Liver (tissue), 9 donors: ENCODE data around the gene WDR20. TPM values are rescaled to one million over a fixed set of nuclear protein-coding genes. Genes with fewer than 3 reads are reported as not detected.

ENCODE experiments used
- DNase-seq: peaks from one replicate; pipeline ENCODE4 v3.0.0-alpha.2; 2017; ENCODE audit warnings: low spot score
- H3K27ac ChIP-seq, 2 donors: one replicate each; pipeline ENCODE4 v1.7.0; 2013; ENCODE audit warnings: inconsistent platforms in 2 of 2, low read length in 2 of 2, control low read depth in 1 of 2, low read depth in 1 of 2, mild to moderate bottlenecking in 1 of 2
- H3K27me3 ChIP-seq, 4 donors: one replicate each; pipeline versions ENCODE4 v1.6.1 to v1.7.0; 2013; ENCODE audit warnings: low read length in 3 of 4, inconsistent platforms in 1 of 4, mild to moderate bottlenecking in 1 of 4, moderate library complexity in 1 of 4; ENCODE audit not compliant: control insufficient read depth in 4 of 4, insufficient read depth in 4 of 4
- H3K36me3 ChIP-seq, 4 donors: one replicate each; pipeline versions ENCODE4 v1.6.1 to v1.7.0; 2013; ENCODE audit warnings: low read length in 3 of 4, mild to moderate bottlenecking in 3 of 4, low read depth in 1 of 4, moderate library complexity in 1 of 4; ENCODE audit not compliant: control insufficient read depth in 4 of 4, insufficient read depth in 3 of 4
- H3K4me1 ChIP-seq, 4 donors: one replicate each; pipeline versions ENCODE4 v1.6.1 to v1.7.0; 2013; ENCODE audit warnings: low read length in 3 of 4, mild to moderate bottlenecking in 3 of 4, moderate library complexity in 1 of 4; ENCODE audit not compliant: control insufficient read depth in 4 of 4, insufficient read depth in 4 of 4
- H3K4me3 ChIP-seq, 3 donors: one replicate each; pipeline versions ENCODE4 v1.6.1 to v1.7.0; 2013; ENCODE audit warnings: low read length in 3 of 3, control low read depth in 1 of 3, low read depth in 1 of 3, mild to moderate bottlenecking in 1 of 3
- H3K9ac ChIP-seq, 2 donors: one replicate each; pipeline ENCODE4 v1.7.0; 2013; ENCODE audit warnings: low read length in 2 of 2, mild to moderate bottlenecking in 2 of 2, moderate library complexity in 2 of 2, control low read depth in 1 of 2, low read depth in 1 of 2
- H3K9me3 ChIP-seq, 4 donors: one replicate each; pipeline versions ENCODE4 v1.6.1 to v1.7.0; 2013; ENCODE audit warnings: low read length in 3 of 4; ENCODE audit not compliant: control insufficient read depth in 4 of 4
- GABPA ChIP-seq, 2 donors: IDR thresholded peaks in 1 of 2; conservative IDR thresholded peaks in 1 of 2; 2 replicates each; pipeline ENCODE4 v1.6.1; 2016; ENCODE audit warnings: antibody characterized with exemption in 2 of 2, mild to moderate bottlenecking in 1 of 2, moderate library complexity in 1 of 2
- HNF4A ChIP-seq, 2 donors: conservative IDR thresholded peaks; 2 replicates each; pipeline ENCODE4 v1.6.1; 2016; ENCODE audit warnings: antibody characterized with exemption in 2 of 2, mild to moderate bottlenecking in 2 of 2
- HNF4G ChIP-seq: IDR thresholded peaks from 2 replicates; pipeline ENCODE4 v1.6.1; 2016; ENCODE audit warnings: antibody characterized with exemption
- NR2F2 ChIP-seq: IDR thresholded peaks from 2 replicates; pipeline ENCODE4 v1.6.1; 2016; ENCODE audit warnings: antibody characterized with exemption
- SP1 ChIP-seq: IDR thresholded peaks from 2 replicates; pipeline ENCODE4 v1.6.1; 2018; ENCODE audit warnings: antibody characterized with exemption, mild to moderate bottlenecking
- YY1 ChIP-seq: IDR thresholded peaks from 2 replicates; pipeline ENCODE4 v1.6.1; 2016; ENCODE audit warnings: antibody characterized with exemption, mild to moderate bottlenecking
- WGBS: extraction: QIAGEN DNeasy Blood & Tissue Kit; methylation state at CpG from one replicate; pipeline ENCODE4 v1.1.7; 2013; 5-methylcytosine and 5-hydroxymethylcytosine counted together
- polyA plus RNA-seq, 2 donors: library from polyadenylated mRNA; stranded (reverse) in 1 of 2; unstranded in 1 of 2; fragments of 200-250 nt in 1 of 2; fragments of >200 nt in 1 of 2; fragmentation: Nextera tagmentation in 1 of 2; extraction: Ambion mirVana in 1 of 2; gene quantifications; one replicate each; pipeline versions ENCODE4 v1.2.1 to v1.2.3, GENCODE V29; 2013 to 2015
- total RNA-seq, 2 donors: library from RNA; depleted of rRNA; stranded (reverse); fragments of >200 nt; gene quantifications; one replicate each; pipeline ENCODE4 v1.2.3, GENCODE V29; 2014
- TF ChIP-seq, protein P1 (sequence below): fragments of 150-350 bp; IDR thresholded peaks from 2 replicates; pipeline ENCODE4 v1.5.1; 2017; ENCODE audit warnings: improper control_type of control experiment, low read depth, low read length; ENCODE audit not compliant: missing input control
- TF ChIP-seq, protein P2 (sequence below): IDR thresholded peaks from 2 replicates; pipeline ENCODE4 v1.6.1; 2016; ENCODE audit warnings: antibody characterized with exemption
- TF ChIP-seq, protein P3 (sequence below): IDR thresholded peaks from 2 replicates; pipeline ENCODE4 v1.6.1; 2016; ENCODE audit warnings: antibody characterized with exemption
- donor health status: healthy.
- donor health status: healthy.
- donor health status: healthy.
- donor health status: healthy.
- donor health status: healthy.

The WDR20 gene
- total and polyA plus RNA-seq, 4 donors: 6.5 to 18.5 (median 11.0) TPM

DNA sequence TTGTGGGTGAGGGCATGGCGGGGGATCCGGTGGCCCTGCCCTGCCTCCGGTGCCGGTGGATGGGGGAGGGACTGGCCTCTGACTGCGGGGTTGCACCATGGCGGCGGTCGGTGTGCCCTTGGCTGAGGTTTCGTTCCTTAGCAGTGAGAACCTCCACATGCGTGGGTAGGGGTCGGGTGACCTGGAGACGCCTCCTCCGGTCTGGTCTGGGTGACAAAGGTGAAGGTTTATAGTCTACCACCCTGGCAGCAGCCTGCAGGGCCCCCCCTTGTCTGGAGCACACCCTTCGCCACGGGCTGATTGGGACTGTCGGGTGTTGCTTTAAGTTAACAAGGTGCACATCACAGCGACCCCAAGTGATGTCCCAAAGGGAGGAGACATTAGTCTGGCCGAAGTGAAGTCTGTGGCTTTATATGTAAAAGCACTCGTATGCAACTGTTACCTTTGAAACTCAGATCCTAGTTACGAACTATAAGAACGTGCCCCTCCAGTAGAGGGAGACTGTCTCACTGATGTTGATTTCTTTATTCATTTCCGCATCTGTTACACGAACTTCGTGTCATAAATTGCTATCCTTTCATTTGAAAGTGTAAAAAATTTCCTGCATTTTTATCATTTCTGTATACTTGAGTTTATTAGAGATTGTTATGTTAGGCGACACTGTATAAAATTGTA is 74.4 kb downstream of the WDR20 start (continued):
- TF ChIP-seq, protein P1, sequence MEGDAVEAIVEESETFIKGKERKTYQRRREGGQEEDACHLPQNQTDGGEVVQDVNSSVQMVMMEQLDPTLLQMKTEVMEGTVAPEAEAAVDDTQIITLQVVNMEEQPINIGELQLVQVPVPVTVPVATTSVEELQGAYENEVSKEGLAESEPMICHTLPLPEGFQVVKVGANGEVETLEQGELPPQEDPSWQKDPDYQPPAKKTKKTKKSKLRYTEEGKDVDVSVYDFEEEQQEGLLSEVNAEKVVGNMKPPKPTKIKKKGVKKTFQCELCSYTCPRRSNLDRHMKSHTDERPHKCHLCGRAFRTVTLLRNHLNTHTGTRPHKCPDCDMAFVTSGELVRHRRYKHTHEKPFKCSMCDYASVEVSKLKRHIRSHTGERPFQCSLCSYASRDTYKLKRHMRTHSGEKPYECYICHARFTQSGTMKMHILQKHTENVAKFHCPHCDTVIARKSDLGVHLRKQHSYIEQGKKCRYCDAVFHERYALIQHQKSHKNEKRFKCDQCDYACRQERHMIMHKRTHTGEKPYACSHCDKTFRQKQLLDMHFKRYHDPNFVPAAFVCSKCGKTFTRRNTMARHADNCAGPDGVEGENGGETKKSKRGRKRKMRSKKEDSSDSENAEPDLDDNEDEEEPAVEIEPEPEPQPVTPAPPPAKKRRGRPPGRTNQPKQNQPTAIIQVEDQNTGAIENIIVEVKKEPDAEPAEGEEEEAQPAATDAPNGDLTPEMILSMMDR: no peak
- TF ChIP-seq YY1 (no peak), HNF4A (conservative IDR thresholded peaks at IDR 0.05) (no peak), HNF4G (no peak)
- TF ChIP-seq, protein P2, sequence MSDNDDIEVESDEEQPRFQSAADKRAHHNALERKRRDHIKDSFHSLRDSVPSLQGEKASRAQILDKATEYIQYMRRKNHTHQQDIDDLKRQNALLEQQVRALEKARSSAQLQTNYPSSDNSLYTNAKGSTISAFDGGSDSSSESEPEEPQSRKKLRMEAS: no peak

DNA sequence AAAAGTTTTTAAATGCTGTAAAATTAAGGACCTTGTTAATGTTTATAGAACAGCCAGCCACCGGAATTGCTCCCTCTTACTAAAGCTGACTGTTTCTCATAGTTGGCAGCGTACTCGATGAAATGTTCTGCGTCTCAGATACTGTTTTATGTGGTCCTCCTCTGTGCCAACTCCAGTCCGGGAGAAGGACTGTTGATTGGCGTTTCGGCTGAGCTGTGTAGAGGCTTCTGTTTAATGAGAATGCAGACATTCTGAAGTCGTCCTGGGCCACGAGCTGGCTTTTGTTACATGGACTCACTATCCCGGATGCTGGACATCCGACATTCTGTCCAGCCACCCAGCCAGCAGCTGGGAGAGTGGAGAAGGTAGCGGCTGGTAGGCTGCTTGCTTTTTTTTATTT is 75.4 kb downstream of the WDR20 start:
- H3K4me1 ChIP-seq: no peaks in the 10 kb centered on the region
- no peaks in the 10 kb centered on the region for H3K9me3 ChIP-seq
- 87% methylated on average over 12 of the region's 12 CpGs for WGBS
- no peaks in the 10 kb centered on the region for H3K27me3 ChIP-seq
- H3K36me3 ChIP-seq: peaks cover 0 to 6% (median 3%) of the 10 kb centered on the region in 4 donors
- H3K4me3 ChIP-seq: no peak overlapping the region
- DNase-seq: no peak
- H3K9ac ChIP-seq: no peak overlapping the region
- no peak overlapping the region for H3K27ac ChIP-seq
- TF ChIP-seq HNF4G: no peak
- TF ChIP-seq SP1: no peak
- TF ChIP-seq, protein P1: no peak
- TF ChIP-seq, protein P3, sequence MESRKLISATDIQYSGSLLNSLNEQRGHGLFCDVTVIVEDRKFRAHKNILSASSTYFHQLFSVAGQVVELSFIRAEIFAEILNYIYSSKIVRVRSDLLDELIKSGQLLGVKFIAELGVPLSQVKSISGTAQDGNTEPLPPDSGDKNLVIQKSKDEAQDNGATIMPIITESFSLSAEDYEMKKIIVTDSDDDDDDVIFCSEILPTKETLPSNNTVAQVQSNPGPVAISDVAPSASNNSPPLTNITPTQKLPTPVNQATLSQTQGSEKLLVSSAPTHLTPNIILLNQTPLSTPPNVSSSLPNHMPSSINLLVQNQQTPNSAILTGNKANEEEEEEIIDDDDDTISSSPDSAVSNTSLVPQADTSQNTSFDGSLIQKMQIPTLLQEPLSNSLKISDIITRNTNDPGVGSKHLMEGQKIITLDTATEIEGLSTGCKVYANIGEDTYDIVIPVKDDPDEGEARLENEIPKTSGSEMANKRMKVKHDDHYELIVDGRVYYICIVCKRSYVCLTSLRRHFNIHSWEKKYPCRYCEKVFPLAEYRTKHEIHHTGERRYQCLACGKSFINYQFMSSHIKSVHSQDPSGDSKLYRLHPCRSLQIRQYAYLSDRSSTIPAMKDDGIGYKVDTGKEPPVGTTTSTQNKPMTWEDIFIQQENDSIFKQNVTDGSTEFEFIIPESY: no peak
- TF ChIP-seq NR2F2: no peak

DNA sequence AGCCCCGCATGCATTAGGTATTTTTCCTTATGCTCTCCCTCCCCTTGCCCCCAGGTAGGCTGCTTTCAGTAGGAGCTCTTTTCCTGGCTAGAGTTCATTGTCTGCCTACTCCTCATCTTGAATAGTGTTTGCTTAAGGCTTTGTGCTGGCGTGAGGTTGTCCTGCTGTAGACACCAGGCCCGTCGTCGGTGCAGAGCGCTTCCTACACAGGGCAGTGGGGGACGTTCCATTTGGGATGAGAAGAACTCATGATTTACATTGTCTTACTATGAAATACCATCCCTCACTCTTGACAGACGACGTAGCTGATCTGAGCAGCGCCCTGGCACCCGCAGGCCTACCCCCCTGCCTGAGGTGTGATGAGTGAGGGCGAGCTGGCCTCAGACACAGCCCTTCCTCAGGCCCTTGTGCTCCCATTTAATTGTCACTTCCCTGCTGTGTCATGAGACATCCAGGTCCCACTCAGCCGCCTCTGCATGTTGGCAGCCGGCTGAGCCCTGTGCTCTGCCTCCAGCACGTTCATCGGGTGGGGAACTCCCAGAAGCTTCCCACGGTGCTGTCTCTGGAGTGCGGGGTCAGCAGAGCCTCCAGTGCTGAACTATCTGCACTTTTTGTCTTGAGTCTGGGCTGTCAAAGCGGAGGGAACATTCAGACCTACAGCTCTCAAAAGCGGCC is 76.0 kb downstream of the WDR20 start:
- Histone ChIP-seq H3K9ac (no peak overlapping the region), H3K27ac (no peak overlapping the region), H3K27me3 (no peaks in the 10 kb centered on the region), H3K4me1 (no peaks in the 10 kb centered on the region), H3K36me3 (peaks cover 0 to 6% (median 3%) of the 10 kb centered on the region in 4 donors), H3K9me3 (no peaks in the 10 kb centered on the region), H3K4me3 (no peak overlapping the region)
- TF ChIP-seq, protein P2: no peak
- peak; percentile 42 for TF ChIP-seq NR2F2
- TF ChIP-seq SP1: no peak
- no peak for TF ChIP-seq GABPA (IDR thresholded peaks at IDR 0.05 in 1 of 2, conservative IDR thresholded peaks at IDR 0.05 in 1 of 2)
- 88% methylated on average over 20 of the region's 20 CpGs for WGBS
- no peak for DNase-seq
